SK-N-MC (cell line): ENCODE measurements around the gene LRBA.

Experiments used
- DNase-seq: peaks from one replicate; pipeline ENCODE4 v3.0.0-alpha.2; 2011; ENCODE audit warnings: low read depth, low spot score
- H3K27ac ChIP-seq: fragments of 200-600 bp; sonication (generic); 2 replicates; pipeline ENCODE4 v1.5.1; 2016; ENCODE audit warnings: mixed run types
- H3K36me3 ChIP-seq: fragments of 200-600 bp; sonication (generic); 2 replicates; pipeline ENCODE4 v1.6.1; 2017; ENCODE audit warnings: antibody characterized with exemption, low read length, mixed read lengths; ENCODE audit not compliant: insufficient read depth
- H3K4me3 ChIP-seq: fragments of 200-600 bp; sonication (generic); 2 replicates; pipeline ENCODE4 v1.5.1; 2016
- H3K9ac ChIP-seq: fragments of 200-600 bp; sonication (generic); 2 replicates; pipeline ENCODE4 v1.8.0; 2017; ENCODE audit warnings: mixed run types, mixed read lengths; ENCODE audit not compliant: insufficient read length
- H3K9me3 ChIP-seq: fragments of 200-600 bp; sonication (generic); 2 replicates; pipeline ENCODE4 v1.6.1; 2017; ENCODE audit warnings: low read depth, mild to moderate bottlenecking, antibody characterized with exemption, low read length, moderate library complexity, mixed read lengths
- EZH2 ChIP-seq: fragments of 200-600 bp; sonication (generic); IDR thresholded peaks from one replicate; pipeline ENCODE4 v1.6.1; 2017; ENCODE audit warnings: antibody characterized with exemption
- FOXP2 ChIP-seq: optimal IDR thresholded peaks from 2 replicates; pipeline ENCODE3; 2011; ENCODE audit warnings: mild to moderate bottlenecking, moderate library complexity; ENCODE audit not compliant: insufficient read depth; ENCODE audit errors: extremely low read length, control extremely low read depth
- POLR2AphosphoS5 ChIP-seq: IDR thresholded peaks from 2 replicates; pipeline ENCODE4 v1.6.1; 2012; ENCODE audit warnings: mild to moderate bottlenecking, low read depth, low read length, borderline replicate concordance

Gene LRBA

DNA sequence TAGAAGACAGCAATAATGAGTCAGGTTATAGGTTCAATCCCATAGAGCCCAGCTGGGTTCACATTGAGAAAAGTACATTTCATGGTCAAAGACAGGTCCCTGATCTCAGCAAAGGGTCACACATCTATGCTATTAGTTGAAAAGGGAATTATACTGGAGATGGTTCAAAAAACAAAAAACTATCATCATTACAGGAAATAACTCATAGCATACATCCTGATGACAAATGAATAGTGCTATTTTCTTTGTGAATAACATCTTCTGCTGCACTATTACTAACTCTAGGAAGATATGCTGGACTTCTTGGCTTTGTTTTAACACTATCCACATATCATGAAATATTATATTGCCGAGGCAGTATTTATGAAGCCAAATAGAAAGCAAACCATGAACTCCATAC, 635.6 kb downstream of the LRBA start:
- no peak overlapping the region for H3K4me3 ChIP-seq
- H3K27ac ChIP-seq, result no peak overlapping the region
- no peak overlapping the region for H3K9ac ChIP-seq
- DNase-seq, result no peak
- H3K9me3 ChIP-seq, result no peaks in the 10 kb centered on the region
- H3K36me3 ChIP-seq, result no peaks in the 10 kb centered on the region
- TF ChIP-seq FOXP2 (no peak), EZH2 (no peak), POLR2AphosphoS5 (no peak)

DNA sequence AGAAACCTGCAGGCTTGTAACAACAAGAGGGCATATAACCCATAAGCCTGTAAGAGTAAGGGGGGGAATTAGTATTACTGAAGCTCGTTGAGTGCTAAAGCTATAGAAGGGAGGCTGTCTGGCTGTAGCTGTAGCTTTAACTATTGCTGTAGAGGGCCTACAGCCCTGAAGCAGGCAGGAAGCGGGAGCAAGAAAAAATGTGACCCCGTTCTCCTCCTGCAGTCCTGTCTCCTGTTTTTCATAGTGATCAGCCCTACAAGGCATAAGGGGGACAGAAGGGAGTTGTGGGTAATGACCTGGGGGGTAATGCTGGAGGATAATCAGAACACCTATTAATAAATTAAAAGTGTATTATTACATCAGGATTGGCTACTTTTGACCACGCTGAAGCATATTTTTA, 640.1 kb downstream of the LRBA start:
- H3K9ac ChIP-seq, result no peak overlapping the region
- H3K27ac ChIP-seq, result no peak overlapping the region
- no peaks in the 10 kb centered on the region for H3K9me3 ChIP-seq
- no peak overlapping the region for H3K4me3 ChIP-seq
- TF ChIP-seq EZH2 (no peak), POLR2AphosphoS5 (no peak), FOXP2 (no peak)
- H3K36me3 ChIP-seq, result no peaks in the 10 kb centered on the region
- DNase-seq, result no peak

DNA sequence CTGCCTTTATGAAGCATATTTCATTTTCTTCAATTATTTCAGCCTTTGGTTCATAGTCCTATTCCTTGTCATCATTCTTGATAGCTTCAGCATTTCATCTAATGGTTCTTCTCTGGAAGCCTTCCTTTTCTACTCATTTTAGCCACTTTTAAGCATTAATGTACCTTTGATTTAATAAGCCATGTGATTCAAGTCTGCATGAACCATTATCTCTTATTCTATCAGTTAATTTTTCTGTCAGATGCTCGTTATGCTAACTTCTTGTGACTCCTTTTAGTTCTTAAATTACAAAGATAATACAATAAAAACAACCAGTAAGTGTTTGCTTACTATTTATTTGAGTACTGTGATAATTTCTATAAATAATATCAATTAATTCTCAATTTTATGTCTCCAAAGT, 643.2 kb downstream of the LRBA start:
- Histone ChIP-seq H3K9ac (no peak overlapping the region), H3K4me3 (no peak overlapping the region), H3K36me3 (no peaks in the 10 kb centered on the region), H3K9me3 (no peaks in the 10 kb centered on the region), H3K27ac (no peak overlapping the region)
- no peak for DNase-seq
- TF ChIP-seq FOXP2 (no peak), EZH2 (no peak), POLR2AphosphoS5 (no peak)

DNA sequence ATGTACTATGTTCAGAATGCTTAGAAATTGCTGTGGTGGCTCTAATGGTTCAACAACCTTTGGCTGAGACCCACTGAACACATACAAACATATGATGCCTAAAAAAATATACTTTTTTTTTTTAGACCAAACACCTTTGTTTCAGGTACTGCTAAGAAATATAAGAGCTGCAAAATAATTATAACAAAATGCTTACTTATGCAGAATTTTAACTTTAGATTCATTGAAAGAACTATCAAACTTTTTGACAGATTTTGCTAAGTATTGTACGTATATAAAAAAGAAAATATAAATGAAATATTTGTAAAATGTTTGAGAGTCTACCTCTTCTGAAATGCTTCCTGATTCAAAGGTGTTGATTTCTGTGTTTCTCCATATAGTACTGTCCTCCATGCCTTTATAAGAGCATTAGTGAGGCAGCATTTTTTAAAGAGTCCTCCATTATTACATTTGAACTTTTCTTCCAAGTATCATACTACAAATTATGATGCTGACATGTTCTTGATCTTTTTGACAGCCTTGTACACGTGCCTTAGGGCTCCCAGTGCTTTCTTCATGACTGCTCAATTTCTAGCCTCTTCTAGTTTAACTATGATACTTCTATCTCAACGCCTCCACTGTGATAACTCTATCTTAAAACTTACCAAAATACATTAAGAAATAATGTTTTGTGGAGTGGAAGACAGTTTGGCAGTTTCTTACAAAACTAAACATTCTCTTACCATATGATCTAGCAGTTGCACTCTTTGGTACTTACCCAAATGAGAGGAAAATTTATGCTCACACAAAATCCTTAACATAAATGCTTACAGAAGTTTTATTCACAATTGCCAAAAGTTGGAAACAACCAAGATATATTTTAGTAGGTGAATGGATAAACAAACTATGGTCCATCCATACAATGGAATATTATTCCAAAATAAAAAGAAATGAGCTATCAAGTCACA, 645.4 kb downstream of the LRBA start:
- no peaks in the 10 kb centered on the region for H3K9me3 ChIP-seq
- no peak overlapping the region for H3K9ac ChIP-seq
- no peak for TF ChIP-seq POLR2AphosphoS5
- no peak for TF ChIP-seq FOXP2
- TF ChIP-seq EZH2, result no peak
- H3K4me3 ChIP-seq, result no peak overlapping the region
- H3K27ac ChIP-seq, result no peak overlapping the region
- DNase-seq, result no peak
- no peaks in the 10 kb centered on the region for H3K36me3 ChIP-seq

DNA sequence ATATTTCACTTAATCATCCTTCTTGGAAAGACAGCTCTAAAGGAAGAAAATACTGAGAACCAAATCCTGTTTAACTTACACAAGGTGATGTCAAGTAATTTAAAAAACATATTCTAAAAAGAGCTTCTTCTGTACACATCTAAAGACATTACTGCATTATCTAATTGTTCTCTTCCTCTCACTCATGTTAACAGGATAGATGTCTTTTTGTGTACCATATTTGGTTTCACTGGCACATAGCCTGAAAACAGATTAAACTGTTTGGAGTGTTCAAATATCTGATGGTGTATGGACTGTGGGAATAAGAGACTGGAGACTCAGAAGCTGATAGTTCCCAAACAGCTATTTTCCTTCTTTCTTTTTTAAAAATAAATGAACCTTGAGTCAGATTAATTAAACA, 646.4 kb downstream of the LRBA start:
- no peaks in the 10 kb centered on the region for H3K9me3 ChIP-seq
- no peak overlapping the region for H3K9ac ChIP-seq
- TF ChIP-seq EZH2 (no peak), POLR2AphosphoS5 (no peak), FOXP2 (no peak)
- no peak overlapping the region for H3K4me3 ChIP-seq
- no peak overlapping the region for H3K27ac ChIP-seq
- DNase-seq, result no peak
- no peaks in the 10 kb centered on the region for H3K36me3 ChIP-seq

DNA sequence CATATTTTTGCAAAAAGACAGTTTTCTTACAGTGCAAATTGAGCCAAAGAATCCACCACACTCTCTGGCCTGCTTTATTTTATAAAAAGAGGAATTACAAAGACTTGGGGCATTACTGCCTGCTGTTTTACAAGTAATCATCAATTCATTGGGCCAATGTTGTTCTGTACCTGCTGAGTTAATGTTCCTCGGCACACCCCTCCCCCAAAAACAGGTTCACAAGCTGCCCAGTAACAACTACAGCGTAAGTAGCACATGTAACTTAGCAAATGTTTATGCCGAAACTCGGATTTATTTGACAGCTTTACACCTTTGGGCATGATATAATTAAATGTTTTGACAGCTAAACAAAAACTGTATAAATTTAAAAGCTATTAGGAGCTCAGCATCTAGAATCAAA, 647.8 kb downstream of the LRBA start:
- DNase-seq, result no peak
- no peak for TF ChIP-seq FOXP2
- no peak for TF ChIP-seq EZH2
- TF ChIP-seq POLR2AphosphoS5, result no peak
- H3K36me3 ChIP-seq, result no peaks in the 10 kb centered on the region
- H3K4me3 ChIP-seq, result no peak overlapping the region
- no peaks in the 10 kb centered on the region for H3K9me3 ChIP-seq
- no peak overlapping the region for H3K27ac ChIP-seq
- H3K9ac ChIP-seq, result no peak overlapping the region

DNA sequence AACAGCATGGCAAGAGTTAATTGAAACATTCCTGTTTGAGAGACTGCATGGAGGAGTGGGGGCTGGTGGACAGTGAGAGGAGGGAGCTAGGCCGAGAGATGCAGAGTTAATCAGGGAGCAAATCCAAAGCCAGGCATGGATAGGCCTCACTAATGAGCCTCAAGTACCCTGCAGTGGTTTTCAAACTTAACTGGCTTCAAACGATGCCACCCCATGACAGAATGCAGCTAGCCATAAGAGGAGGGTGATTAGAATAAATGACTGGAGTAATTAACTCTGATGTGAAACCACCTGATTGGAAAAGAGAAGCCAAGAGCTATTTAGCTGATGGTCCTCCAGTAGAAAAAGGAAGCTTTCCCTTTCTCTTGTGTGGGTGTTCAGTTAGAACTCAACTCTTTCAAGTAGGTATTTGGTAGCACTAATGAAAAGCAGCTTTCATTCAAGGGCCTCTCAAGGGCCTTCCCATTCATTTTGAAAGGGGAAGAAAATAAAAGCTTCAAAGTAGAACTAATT, 648.5 kb downstream of the LRBA start:
- DNase-seq, result no peak
- Histone ChIP-seq H3K4me3 (no peak overlapping the region), H3K9me3 (no peaks in the 10 kb centered on the region), H3K27ac (no peak overlapping the region), H3K36me3 (no peaks in the 10 kb centered on the region), H3K9ac (no peak overlapping the region)
- TF ChIP-seq FOXP2, result no peak
- TF ChIP-seq EZH2, result no peak
- no peak for TF ChIP-seq POLR2AphosphoS5

DNA sequence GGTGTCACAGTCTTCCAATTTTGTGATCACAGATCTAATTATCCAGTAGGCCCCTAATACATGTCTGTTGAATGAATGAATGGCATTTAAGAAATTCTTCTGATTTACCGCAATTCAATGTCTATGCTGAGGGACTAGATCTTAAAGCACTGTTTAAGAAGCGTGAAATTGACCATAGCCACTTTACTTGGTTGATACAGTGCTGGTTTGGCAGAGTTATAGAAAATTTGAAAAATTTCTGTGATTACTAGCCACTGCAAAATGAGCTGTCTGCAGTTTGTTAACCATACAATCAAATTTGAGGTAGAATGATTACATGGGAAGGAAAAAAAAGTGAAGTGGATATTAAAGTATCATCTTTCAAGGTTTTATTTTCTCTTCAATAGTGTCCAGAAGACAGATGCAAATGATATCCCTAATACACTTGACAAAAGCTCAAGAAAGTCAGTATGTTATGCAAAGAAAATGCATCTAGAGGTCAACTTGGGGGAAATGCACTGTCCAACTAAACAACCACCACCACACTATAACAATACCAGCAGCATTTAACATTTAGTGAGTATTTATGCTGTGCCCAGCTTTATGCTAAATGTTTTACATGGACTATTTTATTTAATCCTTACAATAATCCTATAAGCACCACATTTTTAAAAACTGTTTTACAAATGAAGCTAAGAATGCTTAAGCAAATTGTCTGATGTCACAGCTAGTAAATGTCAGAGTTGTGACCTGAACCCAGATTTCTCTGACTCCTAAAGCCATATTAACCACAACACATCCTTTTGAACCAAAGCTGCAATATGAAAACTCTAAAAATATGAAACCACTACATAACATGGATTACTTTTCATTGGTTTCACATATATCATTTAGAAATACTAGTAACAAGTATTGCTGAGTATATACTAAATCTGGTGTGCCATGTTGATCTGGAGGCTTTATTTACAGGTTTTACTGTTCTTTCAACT, 651.1 kb downstream of the LRBA start:
- Histone ChIP-seq H3K36me3 (no peaks in the 10 kb centered on the region), H3K27ac (no peak overlapping the region), H3K9me3 (no peaks in the 10 kb centered on the region), H3K9ac (no peak overlapping the region), H3K4me3 (no peak overlapping the region)
- TF ChIP-seq FOXP2 (no peak), EZH2 (no peak), POLR2AphosphoS5 (no peak)
- DNase-seq, result no peak
